SH-SY5Y (cell line): ENCODE data around the gene TMEM220.

Source experiments
- GATA2 ChIP-seq: IDR thresholded peaks from 2 replicates; pipeline ENCODE4 v1.6.1; 2011; ENCODE audit warnings: mild to moderate bottlenecking, low read depth, low read length
- GATA3 ChIP-seq: IDR thresholded peaks from 2 replicates; pipeline ENCODE4 v1.6.1; 2011; ENCODE audit warnings: low read depth, mild to moderate bottlenecking, low read length, moderate library complexity

The TMEM220 gene

DNA sequence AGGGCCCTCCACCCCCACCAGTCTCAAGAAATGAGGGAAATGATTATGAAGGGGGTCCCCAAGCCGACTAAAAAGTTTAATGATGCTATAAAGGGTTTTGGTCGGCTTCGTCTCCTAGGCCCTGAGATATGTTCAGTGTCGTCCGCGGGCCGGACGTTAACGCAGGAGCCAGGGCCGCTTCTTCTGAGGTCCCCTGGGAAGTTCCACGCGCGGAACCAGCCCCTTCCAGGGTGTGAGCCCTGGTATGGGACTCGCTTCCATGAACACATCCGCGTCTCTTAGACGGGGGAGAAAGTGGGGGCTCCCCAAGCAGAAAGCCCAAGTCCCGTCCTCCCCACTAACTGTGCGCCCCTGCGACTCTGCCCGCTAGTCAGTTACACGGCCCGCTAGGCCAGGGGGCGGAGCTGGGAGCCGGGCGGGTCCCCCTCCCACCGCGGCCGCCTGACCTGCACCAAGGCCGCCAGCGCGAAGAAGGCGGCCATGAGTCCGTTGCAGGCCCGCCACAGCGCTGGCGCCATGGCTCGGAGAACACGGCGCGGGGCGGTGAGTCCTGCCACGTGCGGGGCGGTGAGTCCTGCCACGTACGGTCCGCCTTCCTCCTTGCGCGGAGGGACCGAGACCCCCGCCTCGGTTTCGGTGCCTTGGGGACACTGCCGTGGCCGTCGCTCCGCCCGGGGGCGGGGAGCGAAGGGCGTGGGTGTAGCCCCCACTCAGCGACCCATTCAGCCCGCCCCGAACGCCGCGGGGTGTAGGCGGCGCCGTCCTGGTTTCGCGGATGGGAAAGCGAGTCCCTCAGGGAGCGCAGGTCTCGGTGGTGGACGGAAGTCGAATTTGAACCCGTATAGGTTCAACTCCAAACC is at the start of gene TMEM220:
Gene TMEM220, minus strand, starts transcription at position 690 of the 860 bp plus-strand sequence. Its CDS starts 172 bp downstream, at position 518.
- no peak for TF ChIP-seq GATA2
- TF ChIP-seq GATA3: no peak

- TF ChIP-seq GATA2 (no peak), GATA3 (no peak)
Observed at GRCh38 chr17:10779609-10780008, 49.8 kb upstream of the TMEM220 start.

DNA sequence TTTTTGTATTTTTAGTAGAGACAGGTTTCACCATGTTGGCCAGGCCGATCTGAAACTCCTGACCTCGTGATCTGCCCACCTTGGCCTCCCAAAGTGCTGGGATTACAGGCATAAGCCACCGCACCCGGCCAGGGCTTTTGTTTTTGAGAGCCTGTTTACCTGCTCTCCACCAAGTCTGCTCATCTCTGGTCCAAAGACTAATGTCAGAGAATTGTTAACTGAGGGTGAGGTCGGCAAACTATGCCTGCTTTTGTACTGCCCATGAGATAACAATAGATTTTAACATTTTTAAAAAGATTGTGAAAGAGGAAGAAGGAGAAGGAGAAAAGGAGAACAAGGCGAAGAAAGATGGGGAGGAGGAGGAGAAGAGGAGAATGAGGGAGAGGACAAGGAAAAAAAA is 48.1 kb upstream of the TMEM220 start:
- TF ChIP-seq GATA3 (no peak), GATA2 (no peak)

DNA sequence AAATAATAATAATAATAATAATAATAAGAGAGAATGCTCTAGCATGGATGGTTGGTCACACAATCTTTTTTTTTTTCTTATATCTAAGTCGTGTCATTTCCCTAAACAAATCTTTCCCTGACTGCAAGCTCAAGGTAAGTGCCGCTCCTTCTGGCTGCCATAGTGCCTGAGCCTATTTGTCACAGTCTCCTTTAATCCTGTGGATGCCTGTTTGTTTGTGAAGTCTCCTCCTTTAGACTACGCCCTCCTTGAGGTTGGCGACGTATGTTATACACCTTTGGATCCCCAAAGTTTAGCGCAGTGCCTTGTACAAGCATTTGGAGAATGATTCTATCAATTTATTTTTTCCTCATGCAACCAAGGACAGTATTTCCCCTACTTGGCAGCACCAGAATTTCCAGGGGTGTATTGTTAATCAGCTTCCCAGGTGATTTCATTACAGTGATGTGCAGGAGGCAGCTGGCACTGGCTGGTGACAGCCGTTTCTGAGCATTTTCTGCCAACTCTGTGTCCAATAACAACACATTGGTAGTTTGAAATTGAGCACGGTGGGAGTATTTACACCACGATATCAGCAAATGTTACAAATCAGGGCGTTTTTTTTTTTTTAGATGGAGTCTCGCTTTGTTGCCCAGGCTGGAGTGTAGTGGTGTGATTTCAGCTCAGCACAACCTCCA is 47.4 kb upstream of the TMEM220 start:
- no peak for TF ChIP-seq GATA3
- TF ChIP-seq GATA2: no peak

DNA sequence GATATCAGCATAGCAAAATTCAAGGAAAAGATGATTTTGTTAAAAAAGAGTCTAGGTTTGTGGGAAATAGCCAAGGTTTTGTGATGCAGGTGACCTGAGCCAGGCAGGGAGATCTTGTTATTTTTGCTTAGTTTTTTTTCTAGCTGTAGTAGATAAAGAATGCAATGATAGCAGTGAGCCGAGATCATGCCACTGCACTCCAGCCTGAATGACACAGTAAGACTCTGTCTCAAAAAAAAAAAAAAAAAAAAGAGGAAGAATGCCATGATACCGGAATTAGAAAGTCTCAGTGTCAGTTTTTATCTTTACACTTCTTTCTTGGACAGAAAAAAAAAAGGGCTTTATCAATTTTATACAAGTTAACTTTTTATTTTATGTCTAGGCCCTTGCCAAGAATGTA is 46.6 kb upstream of the TMEM220 start:
- TF ChIP-seq GATA3 (no peak), GATA2 (no peak)

- TF ChIP-seq GATA3: no peak
- no peak for TF ChIP-seq GATA2
Observed at GRCh38 chr17:10775740-10776356, 46.0 kb upstream of the TMEM220 start.

DNA sequence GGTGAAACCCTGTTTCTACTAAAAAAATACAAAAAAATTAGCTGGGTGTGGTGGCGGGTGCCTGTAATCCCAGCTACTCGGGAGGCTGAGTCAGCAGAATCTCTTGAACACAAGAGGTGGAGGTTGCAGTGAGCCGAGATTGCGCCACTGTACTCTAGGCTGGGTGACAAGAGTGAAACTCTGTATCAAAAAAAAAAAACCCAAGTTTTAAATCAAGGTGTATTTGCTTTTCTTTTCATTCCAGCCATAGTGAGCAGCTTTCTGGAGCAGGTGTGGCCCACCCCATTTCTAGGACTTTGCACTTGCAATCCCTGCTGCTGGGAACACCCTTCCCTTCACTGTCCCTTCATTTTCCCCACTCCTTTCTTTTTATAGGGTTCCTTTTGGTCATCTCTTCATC is 45.2 kb upstream of the TMEM220 start:
- TF ChIP-seq GATA2 (no peak), GATA3 (no peak)

DNA sequence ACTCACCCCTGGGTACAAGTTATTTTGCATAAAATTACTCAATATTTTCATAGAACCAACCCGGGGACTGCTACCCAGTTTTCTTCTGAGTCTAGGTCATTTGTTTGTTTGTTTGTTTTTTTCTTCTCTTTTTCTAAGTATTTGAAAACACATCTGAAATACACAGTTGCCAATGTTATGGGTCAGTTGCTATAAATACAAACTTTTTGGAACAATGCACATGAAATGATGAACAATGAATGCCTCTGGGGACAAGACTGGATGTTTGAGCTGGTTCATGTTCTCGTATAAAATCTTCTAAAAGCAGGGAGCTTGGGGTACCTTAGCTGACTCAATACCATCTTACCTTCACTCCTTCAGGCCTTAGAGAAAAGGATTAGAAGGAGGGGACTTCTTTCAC is 43.6 kb upstream of the TMEM220 start:
- TF ChIP-seq GATA2 (no peak), GATA3 (no peak)

DNA sequence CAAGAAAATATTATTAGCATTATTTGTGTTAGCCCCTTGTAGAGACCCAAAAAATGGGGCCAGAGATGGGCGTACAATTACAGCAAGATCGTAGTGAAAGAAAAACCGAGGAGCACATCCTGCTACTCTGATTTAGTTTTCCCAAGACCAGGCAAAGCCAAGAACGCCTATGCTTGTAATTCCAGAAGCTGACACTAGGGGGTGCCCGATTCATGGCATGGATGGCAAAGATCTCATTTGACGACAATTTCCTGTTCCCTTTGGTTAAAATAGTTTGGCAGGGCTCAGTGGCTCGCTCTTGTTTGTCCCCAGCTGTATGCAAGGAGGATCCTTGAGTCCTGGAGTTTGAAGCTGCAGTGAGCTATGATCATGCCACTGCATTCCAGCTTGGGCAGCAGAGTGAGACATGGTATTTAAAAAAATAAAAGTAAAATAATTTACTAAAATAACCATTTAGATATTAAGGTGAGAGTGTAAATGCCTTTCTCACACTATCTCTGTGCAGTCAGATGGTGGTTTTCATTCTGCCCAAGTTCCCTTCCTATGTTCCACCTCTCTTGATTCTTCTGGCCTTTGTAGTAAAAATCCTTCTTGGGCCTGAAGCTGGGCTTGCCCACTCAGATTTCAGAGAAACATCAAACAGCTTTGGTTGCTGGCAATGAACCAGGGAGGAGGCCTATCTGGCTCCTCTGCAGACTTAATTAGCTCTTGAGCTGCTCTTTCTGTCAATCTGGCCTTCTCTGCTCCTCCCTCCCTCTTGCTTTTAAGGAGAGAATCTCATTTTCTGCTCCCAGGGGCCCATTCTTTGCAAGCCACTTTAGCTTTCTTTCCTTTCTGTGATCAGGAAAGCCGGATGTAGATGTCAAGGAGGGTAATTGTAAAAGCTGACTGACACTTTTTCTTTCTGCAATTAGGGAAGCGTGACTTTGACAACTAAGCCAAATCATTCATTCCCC is 42.9 kb upstream of the TMEM220 start:
- TF ChIP-seq GATA3 (no peak), GATA2 (no peak)

DNA sequence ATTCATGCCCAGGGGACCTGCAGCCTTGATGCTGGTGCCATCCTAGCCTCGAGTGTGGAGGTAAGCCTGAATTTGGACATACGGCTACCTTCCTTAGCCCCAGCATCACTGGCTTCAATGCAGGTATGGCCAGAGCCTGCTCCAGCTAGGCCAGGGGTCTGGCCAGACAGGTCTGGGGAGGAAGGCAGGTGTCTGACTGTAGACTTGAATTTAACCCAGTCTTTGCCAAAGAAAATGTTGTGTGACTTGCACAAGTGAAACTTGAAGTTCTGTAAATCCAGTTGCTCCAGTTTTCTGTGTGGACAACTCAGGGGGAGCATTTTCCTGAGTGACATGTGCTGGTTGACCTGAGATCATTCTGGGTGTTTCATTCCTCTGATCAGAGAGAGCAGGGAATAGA is 41.3 kb upstream of the TMEM220 start:
- no peak for TF ChIP-seq GATA2
- no peak for TF ChIP-seq GATA3

DNA sequence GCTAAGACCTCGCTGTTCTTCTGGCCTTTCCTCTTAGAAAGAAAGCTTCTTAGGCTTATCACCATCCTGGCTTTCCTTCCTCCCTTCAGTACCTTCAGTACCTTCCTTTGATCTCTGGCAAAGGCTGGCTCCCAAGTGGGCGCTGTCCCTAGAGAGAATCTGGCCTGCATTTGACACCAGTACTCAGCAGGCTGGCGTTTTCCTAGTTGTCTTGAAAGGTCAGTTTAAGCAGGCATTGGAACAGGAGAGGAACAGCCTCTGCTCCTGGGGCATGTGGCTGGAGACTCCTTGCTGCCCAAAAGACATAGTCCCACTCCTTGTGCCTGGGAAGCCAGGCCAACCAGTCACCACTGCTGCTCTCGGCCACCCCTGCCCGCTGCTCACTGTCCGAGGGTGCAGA is 40.0 kb upstream of the TMEM220 start:
- TF ChIP-seq GATA3: no peak
- TF ChIP-seq GATA2: no peak

GRCh38 chr17:10768750-10769251 is 39.0 kb upstream of the TMEM220 start:
- TF ChIP-seq GATA3 (no peak), GATA2 (no peak)

GRCh38 chr17:10767232-10767631 is 37.4 kb upstream of the TMEM220 start:
- TF ChIP-seq GATA2 (no peak), GATA3 (no peak)

DNA sequence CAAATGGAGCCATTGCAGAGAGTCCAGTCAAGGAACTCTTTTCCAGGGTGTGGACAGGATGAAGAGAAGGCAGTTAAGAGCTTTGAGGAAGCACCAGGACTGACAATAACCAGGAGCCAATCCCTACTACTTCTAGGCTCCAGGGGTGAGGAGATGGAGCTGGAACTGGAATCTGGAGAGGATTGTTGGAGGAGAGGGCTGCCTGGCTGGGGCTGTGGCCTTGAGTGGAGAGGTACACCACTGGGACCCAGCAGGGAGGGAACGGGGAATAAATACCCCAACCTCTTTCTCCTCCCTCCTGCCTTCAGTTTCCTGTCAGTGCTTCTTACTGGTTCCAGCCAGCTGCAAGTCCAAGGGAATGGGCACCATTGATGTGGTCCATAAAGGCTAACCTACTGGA is 32.2 kb upstream of the TMEM220 start:
- TF ChIP-seq GATA2: no peak
- TF ChIP-seq GATA3: no peak

DNA sequence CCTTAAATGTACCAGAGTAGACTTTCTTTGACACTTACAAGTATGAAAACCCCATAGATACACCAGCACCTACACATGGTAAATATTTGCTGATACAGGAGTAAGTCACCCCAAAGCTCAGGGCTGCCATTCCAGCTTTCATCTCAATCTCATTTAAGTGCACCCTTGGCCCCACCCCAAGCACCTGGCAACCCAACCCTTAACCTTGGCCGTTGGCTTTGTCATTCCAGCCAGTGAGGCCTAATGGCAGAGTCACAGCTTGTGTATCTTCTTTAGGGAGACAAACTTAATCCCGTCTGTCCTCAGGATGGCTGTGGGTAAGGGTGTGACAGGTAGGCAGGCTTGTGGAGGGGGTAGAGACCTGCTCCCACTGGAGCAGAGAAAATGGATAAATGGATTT is 31.5 kb upstream of the TMEM220 start:
- no peak for TF ChIP-seq GATA3
- no peak for TF ChIP-seq GATA2

- TF ChIP-seq GATA2 (no peak), GATA3 (no peak)
Observed at GRCh38 chr17:10758062-10758461, 28.2 kb upstream of the TMEM220 start.
